Sciatic nerve (tissue), 2 donors: Measurements from ENCODE around the gene MROH2A. TPM values are rescaled to one million over a fixed set of nuclear protein-coding genes. Genes with fewer than 3 reads are reported as not detected.
"Not testable (repeated sequence)": the region's sequence is repeated elsewhere in the genome, so short reads cannot be mapped to it uniquely, and the experiment has no call there.

Source experiments
- ATAC-seq: fragments of 200-7000 bp; cut with Tn5 transposase; one replicate; pipeline ENCODE4 v1.9.1; 2020; ENCODE audit warnings: mild to moderate bottlenecking, moderate library complexity
- DNase-seq: peaks from one replicate; pipeline ENCODE4 v3.0.0-alpha.2; 2020; ENCODE audit warnings: low spot score
- intact Hi-C: fragments of 100-400 bp; cut with DNase I; formaldehyde crosslinking; loops from one replicate; pipeline ENCODE4 v1.14.2; 2022
- total RNA-seq: library from RNA; stranded (reverse); fragmentation: NEBNext Ultra II Directional; extraction: Animal tissue kit (Norgen Biotek cat#: 25700); gene quantifications from one replicate; pipeline ENCODE4 v1.2.1, GENCODE V29; 2021
- donor health status: DM: no; HTN: no; CAD: no.
- donor health status: DM: no; HTN: no; CAD: no.

MROH2A gene
- total RNA-seq: not detected

- intact Hi-C loops: no loop called here
- ATAC-seq (no peak), DNase-seq (no peak)
These were observed at the start of gene MROH2A for GRCh38 chr2:233778030-233778429. Gene MROH2A, plus strand, starts transcription at chr2:233778330. Its CDS starts 1,029 bp downstream, at chr2:233779359.

GRCh38 chr2:233728723-233729301 lies 49.3 kb upstream of the MROH2A start, which contains the start of gene UGT1A3:
Gene UGT1A3, plus strand, starts transcription at chr2:233729042. Its CDS starts 85 bp downstream, at chr2:233729127.
- no peak for ATAC-seq
- DNase-seq: no peak
- intact Hi-C loops: no loop called here

- ATAC-seq, intact Hi-C loops, DNase-seq: not testable (repeated sequence)
These were observed 41.1 kb upstream of the MROH2A start for GRCh38 chr2:233736868-233737653.

GRCh38 chr2:233740870-233741269 lies 37.3 kb upstream of the MROH2A start:
- DNase-seq (no peak), ATAC-seq (no peak)
- intact Hi-C loops: no loop called here

- no peak for ATAC-seq
- no peak for DNase-seq
- intact Hi-C loops: no loop called here
These were observed 34.5 kb upstream of the MROH2A start for GRCh38 chr2:233743464-233744259.

- ATAC-seq (no peak), DNase-seq (no peak)
- intact Hi-C loops: no loop called here
These were observed 32.9 kb upstream of the MROH2A start for GRCh38 chr2:233745073-233745755.

- ATAC-seq, DNase-seq, intact Hi-C loops: not testable (repeated sequence)
These were observed 32.3 kb upstream of the MROH2A start for GRCh38 chr2:233745838-233746237.

- intact Hi-C loops: no loop called here
- ATAC-seq (no peak), DNase-seq (no peak)
These were observed 31.5 kb upstream of the MROH2A start for GRCh38 chr2:233746475-233747282.

- ATAC-seq: no peak
- no peak for DNase-seq
- intact Hi-C loops: no loop called here
These were observed 30.9 kb upstream of the MROH2A start for GRCh38 chr2:233747283-233747544.

GRCh38 chr2:233750689-233751088 lies 27.4 kb upstream of the MROH2A start:
- ATAC-seq, intact Hi-C loops, DNase-seq: not testable (repeated sequence)

- ATAC-seq, DNase-seq, intact Hi-C loops: not testable (repeated sequence)
These were observed 26.7 kb upstream of the MROH2A start for GRCh38 chr2:233751212-233752009.

GRCh38 chr2:233754872-233755611 lies 23.1 kb upstream of the MROH2A start:
- ATAC-seq (no peak), DNase-seq (no peak)
- intact Hi-C loops: no loop called here

GRCh38 chr2:233756429-233757081 lies 21.6 kb upstream of the MROH2A start:
- no peak for ATAC-seq

GRCh38 chr2:233758141-233758540 lies 20.0 kb upstream of the MROH2A start:
- ATAC-seq (no peak), DNase-seq (no peak)
- intact Hi-C loops: no loop called here

More at GRCh38 chr2:233756429-233757081, 21.6 kb upstream of the MROH2A start:
- intact Hi-C loops: no loop called here
- no peak for DNase-seq

- no peak for ATAC-seq
- no peak for DNase-seq
- intact Hi-C loops: no loop called here
These were observed 19.3 kb upstream of the MROH2A start for GRCh38 chr2:233758849-233759248.

GRCh38 chr2:233760043-233760442 lies 18.1 kb upstream of the MROH2A start, which contains the start of gene UGT1A1:
Gene UGT1A1, plus strand, starts transcription at chr2:233760270. Its CDS starts 18 bp downstream, at chr2:233760288.
- DNase-seq: no peak
- ATAC-seq: no peak
- intact Hi-C loops: no loop called here
